Left ventricle myocardium inferior (tissue), 1 donor: Measurements from ENCODE around the gene ABHD16A. TPM values are rescaled to one million over a fixed set of nuclear protein-coding genes. Genes with fewer than 3 reads are reported as not detected.

Experiments
- DNase-seq: peaks from one replicate; pipeline ENCODE4 v3.0.0-alpha.2; 2020
- H3K27ac ChIP-seq: fragments of 200-600 bp; replicated peaks from 2 replicates; pipeline ENCODE4 v1.8.0; 2021
- H3K27me3 ChIP-seq: fragments of 200-600 bp; 2 replicates; pipeline ENCODE4 v1.8.0; 2021; ENCODE audit warnings: low read depth
- H3K36me3 ChIP-seq: fragments of 200-600 bp; 2 replicates; pipeline ENCODE4 v1.8.0; 2021
- H3K4me1 ChIP-seq: fragments of 200-600 bp; 2 replicates; pipeline ENCODE4 v1.8.0; 2021
- H3K4me3 ChIP-seq: fragments of 200-600 bp; 2 replicates; pipeline ENCODE4 v1.8.0; 2021; ENCODE audit warnings: mild to moderate bottlenecking, moderate library complexity
- H3K9me3 ChIP-seq: fragments of 200-600 bp; replicated peaks from 2 replicates; pipeline ENCODE4 v1.8.0; 2021
- intact Hi-C: fragments of 100-400 bp; cut with micrococcal nuclease; formaldehyde crosslinking; loops from one replicate; pipeline ENCODE4 v1.11.0; 2022
- total RNA-seq: library from RNA; stranded (reverse); fragmentation: NEBNext Ultra II Directional; extraction: Animal tissue kit (Norgen Biotek cat#: 25700); gene quantifications from one replicate; pipeline ENCODE4 v1.2.1, GENCODE V29; 2021
- TF ChIP-seq, protein P1 (sequence below): fragments of 200-600 bp; IDR thresholded peaks from 2 replicates; pipeline ENCODE4 v1.8.0; 2021; ENCODE audit warnings: antibody characterized with exemption, mild to moderate bottlenecking, borderline replicate concordance
- donor health status: DM: no; HTN: yes; CAD: no; lungs with severe emphysema.

The ABHD16A gene
- total RNA-seq, 1 donor from 2014 or later: 29.6 TPM

DNA sequence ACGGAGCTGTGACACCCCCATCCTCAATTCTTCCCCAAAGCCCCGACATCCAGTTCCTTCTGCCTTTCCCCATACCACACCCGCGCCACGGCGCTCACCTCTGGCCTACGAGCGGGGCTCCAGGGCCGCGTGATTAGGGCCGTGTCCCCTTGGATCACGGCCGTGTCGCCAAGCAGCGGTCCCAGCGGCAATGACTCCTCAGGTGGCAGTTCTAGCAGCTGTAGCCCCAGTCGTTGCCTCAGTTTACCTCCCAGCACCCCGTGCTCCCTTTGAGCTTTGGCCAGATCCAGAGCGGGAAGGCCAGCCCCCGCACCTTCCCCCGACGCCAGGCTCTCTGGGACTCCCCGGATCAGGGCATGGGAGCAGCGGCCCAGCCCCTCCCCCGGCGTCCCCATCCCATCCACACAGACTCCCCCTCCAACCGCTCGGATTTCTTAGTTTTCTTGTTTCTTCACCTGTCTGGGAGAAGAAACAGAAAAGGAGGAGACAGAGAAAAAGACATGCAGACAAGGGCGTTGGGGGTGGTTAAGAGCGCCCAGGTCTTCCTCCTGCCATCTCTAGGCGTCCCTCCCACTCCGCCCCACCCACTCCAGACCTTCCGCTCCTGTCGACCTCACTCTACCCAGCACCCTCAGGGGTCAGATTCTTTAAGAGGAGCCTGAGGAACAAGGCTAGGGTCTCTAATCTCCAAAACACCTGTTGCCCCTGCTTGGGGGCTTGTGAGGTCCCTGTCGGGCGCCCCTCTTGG, 25.8 kb upstream of the ABHD16A start, which contains the start of gene DDAH2:
Gene DDAH2, minus strand, starts transcription at position 533 of the 748 bp plus-strand sequence. Its CDS starts 138 bp downstream, at position 395.
- no peaks in the 10 kb centered on the region for H3K9me3 ChIP-seq

DNA sequence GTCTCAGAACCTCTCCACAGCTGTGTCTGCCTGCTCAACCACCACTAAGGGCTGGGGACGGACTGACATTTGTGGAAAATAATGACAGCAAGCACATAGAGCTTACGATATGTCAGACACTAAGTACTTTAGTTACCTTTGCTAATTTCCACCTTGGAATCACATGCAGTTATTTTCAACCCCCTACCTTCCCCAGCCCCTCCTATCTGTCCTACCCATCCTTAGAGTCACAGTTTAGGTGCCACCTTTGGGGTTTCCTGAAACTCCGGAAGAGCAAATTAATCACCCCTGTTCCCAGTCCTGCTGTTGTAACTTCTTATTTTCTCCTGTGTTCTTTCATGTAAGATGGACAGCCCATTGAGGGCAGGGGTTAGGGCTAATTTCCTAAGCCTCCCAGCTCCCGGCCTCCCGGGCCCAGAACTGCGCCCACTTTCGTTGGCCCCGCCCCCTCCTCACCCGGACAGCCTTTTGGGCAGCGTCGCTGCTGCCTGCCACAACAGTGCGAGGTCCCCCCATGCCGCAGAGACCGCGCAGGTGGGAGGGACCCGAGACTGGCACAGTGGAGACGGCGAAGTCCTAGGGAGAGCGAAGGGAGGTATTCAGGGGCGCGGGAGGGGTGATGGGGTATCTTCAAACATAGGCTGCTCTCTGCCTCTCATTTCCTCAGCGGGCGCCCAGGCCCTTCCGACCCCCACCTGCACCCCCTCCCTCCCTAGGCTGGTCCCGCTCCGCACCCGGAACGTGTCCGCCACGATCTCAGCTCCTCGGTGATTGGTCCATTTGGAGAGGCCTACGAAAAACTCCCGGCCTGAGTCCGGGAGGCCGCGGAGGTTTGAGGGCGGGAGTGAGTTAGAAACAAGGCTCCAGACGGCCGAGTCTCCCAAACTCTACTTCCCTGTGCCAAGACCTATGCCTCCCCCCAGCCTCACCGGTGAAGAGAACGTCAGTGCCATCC, 24.9 kb upstream of the ABHD16A start:
- Histone ChIP-seq H3K27ac (peak overlapping the region; percentile 98), H3K27me3 (no peaks in the 10 kb centered on the region), H3K4me1 (peaks cover 54% of the 10 kb centered on the region), H3K4me3 (peak overlapping the region; percentile 93), H3K9me3 (no peaks in the 10 kb centered on the region), H3K36me3 (peaks cover 52% of the 10 kb centered on the region)
- DNase-seq: no peak
- TF ChIP-seq, protein P1, sequence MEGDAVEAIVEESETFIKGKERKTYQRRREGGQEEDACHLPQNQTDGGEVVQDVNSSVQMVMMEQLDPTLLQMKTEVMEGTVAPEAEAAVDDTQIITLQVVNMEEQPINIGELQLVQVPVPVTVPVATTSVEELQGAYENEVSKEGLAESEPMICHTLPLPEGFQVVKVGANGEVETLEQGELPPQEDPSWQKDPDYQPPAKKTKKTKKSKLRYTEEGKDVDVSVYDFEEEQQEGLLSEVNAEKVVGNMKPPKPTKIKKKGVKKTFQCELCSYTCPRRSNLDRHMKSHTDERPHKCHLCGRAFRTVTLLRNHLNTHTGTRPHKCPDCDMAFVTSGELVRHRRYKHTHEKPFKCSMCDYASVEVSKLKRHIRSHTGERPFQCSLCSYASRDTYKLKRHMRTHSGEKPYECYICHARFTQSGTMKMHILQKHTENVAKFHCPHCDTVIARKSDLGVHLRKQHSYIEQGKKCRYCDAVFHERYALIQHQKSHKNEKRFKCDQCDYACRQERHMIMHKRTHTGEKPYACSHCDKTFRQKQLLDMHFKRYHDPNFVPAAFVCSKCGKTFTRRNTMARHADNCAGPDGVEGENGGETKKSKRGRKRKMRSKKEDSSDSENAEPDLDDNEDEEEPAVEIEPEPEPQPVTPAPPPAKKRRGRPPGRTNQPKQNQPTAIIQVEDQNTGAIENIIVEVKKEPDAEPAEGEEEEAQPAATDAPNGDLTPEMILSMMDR: no peak
- intact Hi-C loops: no loop called here

More for the DNA sequence above, 25.8 kb upstream of the ABHD16A start, which contains the start of gene DDAH2:
- Histone ChIP-seq H3K36me3 (peaks cover 62% of the 10 kb centered on the region), H3K4me3 (peak within 1 kb of the TSS; percentile 93), H3K27ac (peak within 1 kb of the TSS; percentile 98), H3K27me3 (no peaks in the 10 kb centered on the region), H3K4me1 (peaks cover 64% of the 10 kb centered on the region)
- TF ChIP-seq, protein P1: peak; percentile 66
- no peak for DNase-seq
- intact Hi-C loops: no loop called here

DNA sequence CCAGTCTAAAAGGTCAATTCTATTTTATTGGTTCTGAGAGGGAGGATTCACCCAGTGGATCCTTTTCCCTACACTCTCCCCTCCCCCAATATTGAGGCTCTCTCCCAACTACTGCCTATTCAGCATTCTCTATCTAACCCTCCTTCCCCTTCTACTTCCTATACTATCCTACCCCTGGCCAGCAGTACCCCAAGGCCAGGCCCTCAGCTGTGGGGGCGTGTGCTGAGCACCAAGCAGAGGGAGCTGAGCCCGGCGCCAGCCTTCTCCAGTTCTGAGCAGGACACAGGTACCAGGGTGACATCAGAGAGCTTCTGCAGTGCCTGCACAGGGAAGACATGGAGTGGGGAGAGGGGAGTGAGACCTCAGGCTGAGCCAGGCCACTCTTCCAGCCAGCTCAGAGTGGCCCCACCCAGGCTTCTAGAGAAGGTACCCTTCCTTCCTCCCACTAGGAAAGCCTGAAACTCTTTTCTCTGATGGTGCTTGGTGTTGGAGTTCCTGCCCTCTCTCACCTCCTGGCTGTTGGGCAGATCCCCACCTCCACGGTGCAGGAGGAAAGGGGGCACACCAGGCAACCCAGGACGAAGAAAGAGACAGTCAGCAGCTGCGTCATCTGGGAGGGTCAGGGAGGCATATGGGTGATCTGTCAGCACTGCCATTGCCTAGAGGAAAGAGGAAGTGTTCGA, 24.1 kb upstream of the ABHD16A start:
- Histone ChIP-seq H3K27me3 (no peaks in the 10 kb centered on the region), H3K27ac (peak overlapping the region; percentile 98), H3K4me1 (peaks cover 46% of the 10 kb centered on the region), H3K4me3 (peak overlapping the region; percentile 93), H3K36me3 (peaks cover 44% of the 10 kb centered on the region), H3K9me3 (no peaks in the 10 kb centered on the region)
- TF ChIP-seq, protein P1: no peak
- intact Hi-C loops: no loop called here
- no peak for DNase-seq

DNA sequence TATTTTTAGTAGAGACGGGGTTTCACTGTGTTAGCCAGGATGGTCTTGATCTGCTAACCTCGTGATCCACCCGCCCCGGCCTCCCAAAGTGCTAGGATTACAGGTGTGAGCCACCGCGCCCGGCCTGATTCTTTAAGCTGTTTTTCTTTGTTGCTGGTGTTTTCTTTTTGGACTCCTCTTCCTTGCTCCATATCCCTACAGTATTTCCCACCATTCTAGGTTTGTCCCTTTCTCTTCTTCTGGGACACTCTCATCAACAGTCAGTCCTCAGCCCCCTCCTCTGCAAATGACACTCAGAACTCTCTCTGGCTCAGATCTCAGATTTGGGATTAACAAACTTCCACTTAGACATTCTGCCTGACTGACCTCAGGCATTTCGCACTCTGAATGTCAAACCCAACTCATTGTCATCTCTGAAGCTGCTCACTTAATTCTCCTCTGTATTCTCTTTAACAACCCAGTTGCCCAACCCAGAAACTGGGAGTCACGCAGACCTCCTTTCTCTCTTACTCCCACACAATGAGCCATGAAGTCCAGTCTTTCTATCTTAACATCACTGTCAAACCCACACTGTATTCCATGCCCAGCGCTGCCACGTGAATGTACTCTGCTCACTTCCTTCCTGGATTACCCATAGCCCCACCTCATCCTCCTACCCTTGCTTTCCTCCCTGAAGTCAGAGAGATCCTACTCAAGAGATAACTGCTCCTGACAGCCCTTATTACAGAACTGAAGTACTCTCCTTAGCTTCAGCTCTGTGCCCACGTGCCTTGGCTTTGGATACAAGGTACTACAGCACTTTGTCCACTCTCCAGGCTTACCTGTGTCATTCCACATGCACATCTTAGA, 22.6 kb upstream of the ABHD16A start:
- intact Hi-C loops: no loop called here
- no peak for DNase-seq
- no peak overlapping the region for H3K27ac ChIP-seq
- no peaks in the 10 kb centered on the region for H3K9me3 ChIP-seq
- no peak overlapping the region for H3K4me3 ChIP-seq
- peaks cover 31% of the 10 kb centered on the region for H3K4me1 ChIP-seq
- TF ChIP-seq, protein P1: no peak
- H3K27me3 ChIP-seq: no peaks in the 10 kb centered on the region
- H3K36me3 ChIP-seq: peaks cover 30% of the 10 kb centered on the region
